Hematopoietic multipotent progenitor cell treated with erythropoietin and hydrocortisone succinate and interleukin-3 and kit ligand, for 15 days (in vitro differentiated cells): ENCODE measurements around the gene LBX1.

Source experiments
- DNase-seq: peaks from one replicate; pipeline ENCODE4 v3.0.0-alpha.2; 2015; ENCODE audit warnings: low spot score

The LBX1 gene

DNA sequence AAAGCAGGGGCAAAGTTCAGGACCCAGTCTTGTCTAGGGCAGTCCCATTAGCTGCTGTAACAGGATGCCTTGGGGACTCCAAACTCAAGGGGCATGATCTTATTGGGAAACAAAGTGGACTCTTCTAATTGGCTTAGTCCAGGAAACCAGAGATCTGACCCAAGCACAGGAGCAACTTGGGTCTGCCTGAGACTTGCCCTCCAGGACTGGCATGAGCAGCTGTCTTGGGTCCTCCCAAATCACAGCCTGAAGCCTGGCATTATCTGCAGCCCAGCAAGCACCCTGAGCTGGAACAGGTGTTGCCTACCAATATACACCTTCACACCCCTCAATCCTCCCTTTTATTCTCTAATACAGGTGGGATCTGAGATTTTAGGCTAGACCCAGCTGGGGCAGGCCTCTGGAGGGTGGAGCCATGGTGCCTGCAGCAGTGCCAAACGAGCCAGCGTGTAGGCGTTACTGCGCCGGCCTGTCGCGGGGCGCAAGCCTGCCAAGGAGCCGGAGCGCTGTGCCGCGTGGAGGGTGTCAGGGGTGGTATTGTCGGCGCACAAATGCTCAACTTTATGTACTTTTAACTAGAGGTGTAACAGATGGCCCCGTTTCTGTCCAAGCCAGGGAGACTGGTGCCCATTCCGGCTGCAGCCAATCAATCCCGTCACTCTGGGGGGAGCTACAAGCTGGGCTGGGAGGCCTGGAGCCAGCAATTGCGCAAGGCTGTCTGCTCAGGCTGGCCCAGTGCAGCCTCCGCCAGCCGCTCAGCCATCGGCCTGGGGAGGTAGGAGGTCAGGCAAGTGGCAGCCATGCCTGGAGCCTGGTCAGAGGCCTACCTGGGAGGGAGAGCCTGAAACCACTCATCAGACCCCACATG is 12.8 kb upstream of the LBX1 start:
- no peak for DNase-seq

DNA sequence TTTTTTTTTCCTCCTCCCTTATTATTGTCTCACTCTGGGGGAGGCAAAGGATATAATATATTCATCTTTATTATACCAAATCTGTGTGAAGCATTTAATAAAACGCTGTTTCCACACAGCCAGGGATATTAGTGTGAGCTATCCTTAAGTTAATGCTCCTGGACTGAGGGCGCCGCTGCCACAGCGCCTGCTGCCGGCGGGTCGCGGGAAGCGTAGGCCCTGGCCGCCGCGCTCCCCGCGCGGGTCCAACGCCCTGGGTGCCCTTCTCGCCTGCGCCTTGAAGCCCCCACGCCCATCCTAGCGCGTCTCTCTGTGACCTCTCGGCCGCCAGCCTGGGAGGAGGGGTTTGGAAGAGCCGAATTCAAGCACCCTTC is 9.5 kb upstream of the LBX1 start:
- DNase-seq = no peak

DNA sequence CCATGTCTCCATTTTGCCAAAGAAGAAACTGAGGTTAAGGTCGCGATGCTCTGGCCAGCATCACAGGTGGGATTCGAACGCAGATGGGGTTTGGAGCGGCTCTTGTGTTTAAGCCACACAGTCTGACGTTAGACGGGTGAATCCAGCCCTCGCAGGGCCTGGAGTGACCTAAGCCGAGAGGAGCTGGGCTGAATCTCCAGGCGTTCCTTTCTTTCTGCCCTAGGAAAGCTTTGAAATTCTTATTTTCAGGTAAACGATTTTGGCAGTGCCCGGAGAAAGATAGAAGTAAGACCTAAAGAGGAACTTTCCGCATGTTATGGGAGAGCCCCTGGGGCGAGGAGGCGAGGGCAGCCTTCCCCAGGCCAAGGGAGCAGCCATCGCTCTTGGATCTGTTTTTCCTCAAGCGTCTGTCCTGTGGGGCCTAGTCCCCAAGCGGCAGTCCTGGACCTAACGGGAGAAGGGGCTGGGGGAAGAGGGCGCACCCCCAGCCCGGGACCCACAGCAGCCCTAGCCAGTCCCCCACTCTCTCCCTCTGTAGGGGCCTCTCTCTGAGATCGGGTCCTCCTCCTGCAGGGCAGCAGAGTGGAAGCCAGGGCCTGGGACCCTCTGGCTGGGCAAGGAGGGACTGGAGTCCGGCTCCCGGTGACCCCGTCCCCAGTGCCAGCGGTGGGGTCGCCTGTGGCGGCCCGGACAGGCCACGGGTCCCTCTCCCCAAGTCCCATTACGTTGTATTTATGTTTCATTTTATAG is 8.9 kb upstream of the LBX1 start:
- no peak for DNase-seq

DNA sequence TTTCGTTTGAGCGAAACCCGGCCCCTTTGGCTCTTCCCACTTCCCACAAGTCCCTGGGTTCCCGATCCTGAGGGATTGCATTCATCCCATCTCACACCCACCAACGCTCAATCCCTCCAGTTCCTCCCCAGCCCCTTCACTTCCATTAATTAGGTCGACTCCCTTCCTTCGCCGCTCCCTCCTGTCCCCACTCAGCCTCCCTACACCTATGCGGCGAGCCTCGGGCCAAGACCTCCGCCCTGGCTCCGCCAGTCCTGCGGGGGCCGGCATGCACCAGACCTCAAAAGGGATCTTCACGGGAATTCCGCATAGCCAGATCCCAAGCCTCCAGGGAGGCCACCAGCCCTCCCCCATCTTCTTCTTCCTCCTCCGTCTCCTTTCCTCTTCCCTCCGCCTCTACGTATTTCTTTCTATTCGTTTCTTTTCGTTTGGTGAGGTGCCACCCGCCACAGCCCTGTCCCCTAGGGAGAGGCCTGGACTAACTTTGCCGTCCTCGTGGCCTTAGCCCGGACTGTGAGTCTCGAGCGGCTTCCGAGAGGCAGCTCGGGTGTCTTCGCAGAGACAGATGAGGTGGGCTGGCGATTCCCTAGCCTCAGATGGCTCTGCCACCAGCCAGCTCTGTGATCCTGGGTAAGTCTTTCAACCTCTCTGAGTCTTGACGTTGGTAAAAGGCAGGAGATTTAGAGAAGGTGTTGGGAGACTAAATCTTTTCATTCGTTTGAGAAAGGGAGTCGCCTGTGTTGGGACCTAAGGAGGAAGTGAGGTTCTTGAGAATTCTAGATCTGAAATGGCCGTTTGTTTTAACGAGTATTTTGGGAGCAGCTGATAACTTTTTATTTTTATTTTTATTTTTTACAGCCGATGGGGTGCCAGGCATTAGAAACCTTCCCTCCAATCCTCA is 8.1 kb upstream of the LBX1 start:
- no peak for DNase-seq

DNA sequence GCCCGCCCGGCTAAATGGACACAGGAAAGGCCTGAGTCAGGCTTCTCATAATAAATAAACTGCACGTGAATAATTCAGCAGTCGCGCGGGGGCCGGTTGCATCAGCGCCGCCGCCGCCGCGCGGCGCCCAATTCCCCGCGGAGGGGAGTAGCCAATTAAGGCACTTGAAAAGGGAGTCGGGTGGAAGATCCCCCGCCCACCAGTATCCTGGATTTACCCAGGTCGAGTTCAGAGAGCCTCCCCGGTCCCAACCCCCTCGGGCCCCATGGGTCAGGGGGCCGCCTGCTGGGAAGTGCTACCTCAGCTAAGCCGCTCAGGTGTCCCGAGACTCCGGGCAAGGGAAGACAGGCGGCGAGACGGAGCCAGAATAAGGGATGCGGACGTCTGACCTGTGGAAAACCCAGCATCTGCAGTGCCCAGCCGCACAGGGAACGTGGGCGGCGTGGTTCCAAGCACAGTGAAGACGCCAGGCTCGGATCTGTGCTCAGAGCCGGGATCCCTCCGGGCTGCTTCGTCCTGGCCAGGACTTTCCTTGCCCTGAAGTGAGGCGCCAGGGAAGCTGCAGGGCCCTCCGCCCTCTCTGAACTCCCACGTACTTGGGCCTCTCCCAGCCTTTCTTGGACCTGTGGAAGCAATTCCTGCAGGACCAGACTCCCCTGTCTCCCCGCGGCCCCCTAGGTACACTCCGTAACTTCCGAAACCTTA is 7.3 kb upstream of the LBX1 start:
- no peak for DNase-seq

DNA sequence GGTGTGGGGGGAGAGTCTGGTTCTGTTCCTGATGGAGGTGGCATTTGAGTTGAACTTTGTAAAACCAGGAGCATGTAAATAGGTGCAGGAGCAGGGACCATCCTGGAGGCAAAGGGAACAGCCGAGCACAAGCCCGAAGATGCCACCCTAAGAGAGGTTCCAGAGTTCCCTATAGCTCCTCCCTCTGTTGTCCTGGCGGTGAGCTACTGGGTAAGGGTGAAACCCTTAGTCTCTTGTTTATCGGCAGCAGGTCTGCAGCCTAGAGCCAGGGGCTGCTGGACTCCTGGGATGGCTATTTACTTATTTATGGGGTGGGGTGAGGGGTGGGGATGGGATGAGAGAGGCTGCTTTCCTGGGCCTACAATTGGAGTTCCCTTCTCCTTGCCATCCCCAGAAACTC is 6.5 kb upstream of the LBX1 start:
- DNase-seq = no peak

DNA sequence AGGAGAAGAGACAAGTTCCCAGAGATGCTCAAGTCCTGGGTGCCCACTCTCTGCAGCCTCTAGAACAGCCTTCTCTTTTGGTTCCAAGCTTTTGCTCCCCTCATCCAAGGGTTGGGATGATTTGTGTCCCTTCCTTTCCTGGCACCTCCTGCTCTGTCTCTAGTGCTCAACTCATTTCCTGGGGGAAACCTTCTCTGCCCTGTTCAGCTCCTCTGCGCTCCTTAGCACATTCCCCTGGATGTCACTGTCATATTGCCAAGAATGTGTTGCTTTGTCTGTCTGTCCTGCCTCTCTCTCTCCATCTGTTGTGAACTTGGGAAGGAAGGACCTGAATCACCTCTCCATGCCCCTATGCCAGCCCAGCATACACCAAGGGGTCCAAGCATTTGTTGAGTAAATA is 5.1 kb upstream of the LBX1 start:
- DNase-seq = no peak

DNA sequence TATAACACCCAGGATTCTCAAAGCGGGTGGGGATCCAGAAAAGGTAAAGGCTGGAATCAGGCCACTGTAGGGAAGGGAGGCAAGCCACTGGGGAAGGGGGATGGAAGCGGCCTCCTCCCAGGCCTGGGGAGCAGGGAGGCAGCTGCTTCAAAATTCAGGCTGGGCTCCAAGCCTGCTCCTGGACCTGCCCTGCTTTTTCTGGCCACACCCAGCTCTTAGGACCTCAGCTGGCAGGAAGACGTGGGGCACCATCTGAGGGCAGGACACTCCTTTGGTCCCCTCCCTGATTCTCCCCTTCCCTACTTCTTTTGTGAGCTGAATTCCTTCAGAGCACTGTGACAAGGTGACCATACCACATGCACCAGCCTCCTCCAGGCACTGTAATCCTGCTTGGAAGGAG is 4.6 kb upstream of the LBX1 start:
- DNase-seq = no peak

DNA sequence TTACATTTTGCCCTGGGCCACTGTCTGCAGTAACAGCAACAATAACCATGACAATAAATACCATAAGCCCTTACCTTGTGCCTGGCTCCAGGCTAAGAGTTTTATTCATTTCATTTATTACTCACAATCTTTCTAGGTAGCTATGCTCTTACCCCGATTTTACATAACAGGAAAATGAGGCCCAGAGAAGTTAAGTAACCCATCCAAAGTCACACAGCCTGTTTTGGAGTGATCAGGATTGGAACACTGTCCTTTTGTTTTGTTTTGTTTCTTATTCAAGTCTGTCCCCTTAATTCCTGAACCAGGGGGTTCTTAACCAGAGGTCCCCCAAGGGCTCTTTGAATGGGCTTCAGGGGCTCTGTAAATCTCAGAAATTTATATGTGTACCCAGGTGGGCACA is 4.2 kb upstream of the LBX1 start:
- DNase-seq = no peak

DNA sequence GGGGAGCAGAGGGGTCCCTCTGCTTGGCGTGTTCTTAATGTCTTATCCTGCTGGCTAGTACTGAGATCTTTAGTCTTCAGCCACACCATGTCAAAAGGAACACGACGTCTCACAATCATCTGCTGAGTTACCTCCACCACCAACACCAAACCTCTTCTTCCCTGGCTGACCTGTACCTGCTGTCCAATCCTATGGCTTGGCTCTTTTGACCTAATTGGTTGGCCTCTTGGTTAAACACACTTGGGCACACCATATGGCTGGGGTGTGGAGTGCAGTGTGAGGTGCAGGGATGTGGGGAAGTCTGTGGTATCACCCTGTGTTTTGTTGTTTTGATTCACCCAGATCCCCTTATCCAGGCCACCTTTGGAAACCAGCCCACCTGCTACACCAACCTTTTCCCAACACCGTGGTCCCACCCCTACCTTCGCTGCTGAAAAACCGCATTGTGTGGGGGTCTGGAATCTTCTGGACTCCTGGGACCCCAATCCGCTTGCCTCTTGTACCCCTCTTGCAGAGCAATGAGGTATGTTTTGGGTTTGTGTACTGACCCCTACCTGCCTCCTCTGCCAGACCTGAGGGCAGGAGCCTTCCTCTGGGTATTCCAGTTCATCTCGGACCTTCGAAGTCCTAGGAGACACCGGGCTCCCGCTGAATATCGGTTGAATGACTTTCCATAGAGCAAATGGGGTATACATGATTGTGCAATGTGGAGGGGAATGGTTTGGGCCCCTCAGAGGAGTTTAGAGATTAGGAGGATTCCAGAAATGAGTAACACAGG is 2.8 kb upstream of the LBX1 start:
- DNase-seq = no peak

DNA sequence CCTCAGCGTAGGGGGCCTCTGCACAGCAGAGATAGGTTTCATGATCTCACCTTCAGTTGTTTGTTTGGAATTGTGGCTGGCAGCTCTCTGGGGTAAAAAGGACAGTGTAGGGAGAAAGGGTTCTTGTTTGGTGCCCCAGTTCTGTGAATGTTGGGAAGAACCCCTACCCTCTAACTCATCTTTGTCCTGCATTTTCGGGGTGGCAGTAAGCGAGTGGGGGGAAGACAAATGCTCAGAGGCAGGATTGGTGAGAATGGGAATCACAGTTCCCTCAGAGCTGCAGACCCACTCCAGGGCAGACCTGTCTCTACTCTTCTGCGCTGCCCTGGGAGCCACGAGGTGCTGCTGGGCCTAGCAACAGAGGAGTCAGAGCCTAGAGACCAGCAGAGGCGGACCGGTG is 1.8 kb upstream of the LBX1 start:
- no peak for DNase-seq

DNA sequence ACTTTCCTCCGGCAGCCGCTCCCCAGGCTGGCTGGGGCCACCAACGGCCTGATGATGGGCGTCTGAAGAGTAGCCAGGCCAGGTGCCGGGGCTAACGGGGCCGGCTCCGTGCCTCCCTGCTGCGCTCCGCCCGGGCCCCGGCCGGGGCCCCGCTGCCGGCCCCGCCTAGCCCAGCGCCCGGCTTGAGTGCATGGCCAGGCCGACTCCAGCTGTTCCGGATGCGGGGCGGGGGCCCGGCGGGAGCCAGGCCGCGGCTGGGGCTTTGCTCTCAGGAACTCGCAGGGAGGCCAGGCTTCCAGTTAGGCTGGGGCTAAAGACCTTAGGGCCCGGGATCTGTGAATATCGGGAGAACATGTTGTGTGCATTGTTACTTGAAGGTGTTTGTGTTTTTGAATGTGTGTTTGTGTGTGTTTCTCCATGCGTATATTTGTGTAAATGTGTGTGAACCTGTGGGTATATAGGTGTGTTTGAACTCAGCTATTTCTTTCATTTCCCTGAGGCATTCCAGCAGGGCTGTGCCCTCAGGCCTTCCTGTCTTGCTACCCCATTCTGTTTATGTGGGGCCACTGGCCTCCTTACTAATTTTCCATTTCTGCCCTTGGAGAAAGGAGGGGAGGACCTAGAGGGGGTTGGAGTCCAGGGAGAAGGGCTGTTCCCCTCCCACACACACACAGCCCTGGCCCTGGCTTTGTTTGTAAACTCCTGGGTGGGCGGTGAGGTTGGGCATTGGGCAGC is 1.1 kb upstream of the LBX1 start:
- DNase-seq = no peak

DNA sequence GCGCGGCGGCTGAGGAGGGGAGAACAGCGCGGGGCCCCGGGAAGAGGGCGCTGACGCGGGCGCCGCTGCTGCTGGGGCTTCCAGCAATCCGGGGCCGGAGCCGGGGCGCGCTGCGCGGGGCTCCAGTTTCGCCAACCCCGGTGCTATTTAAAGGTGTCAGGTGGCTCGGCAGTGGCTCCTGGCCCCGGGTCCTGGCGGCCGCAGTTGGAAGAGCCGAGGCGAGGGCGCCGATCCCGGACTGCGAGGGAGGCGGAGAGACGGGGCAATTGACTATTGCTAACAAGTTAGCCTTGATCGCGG is 347 bp downstream of the LBX1 start:
- DNase-seq = no peak

DNA sequence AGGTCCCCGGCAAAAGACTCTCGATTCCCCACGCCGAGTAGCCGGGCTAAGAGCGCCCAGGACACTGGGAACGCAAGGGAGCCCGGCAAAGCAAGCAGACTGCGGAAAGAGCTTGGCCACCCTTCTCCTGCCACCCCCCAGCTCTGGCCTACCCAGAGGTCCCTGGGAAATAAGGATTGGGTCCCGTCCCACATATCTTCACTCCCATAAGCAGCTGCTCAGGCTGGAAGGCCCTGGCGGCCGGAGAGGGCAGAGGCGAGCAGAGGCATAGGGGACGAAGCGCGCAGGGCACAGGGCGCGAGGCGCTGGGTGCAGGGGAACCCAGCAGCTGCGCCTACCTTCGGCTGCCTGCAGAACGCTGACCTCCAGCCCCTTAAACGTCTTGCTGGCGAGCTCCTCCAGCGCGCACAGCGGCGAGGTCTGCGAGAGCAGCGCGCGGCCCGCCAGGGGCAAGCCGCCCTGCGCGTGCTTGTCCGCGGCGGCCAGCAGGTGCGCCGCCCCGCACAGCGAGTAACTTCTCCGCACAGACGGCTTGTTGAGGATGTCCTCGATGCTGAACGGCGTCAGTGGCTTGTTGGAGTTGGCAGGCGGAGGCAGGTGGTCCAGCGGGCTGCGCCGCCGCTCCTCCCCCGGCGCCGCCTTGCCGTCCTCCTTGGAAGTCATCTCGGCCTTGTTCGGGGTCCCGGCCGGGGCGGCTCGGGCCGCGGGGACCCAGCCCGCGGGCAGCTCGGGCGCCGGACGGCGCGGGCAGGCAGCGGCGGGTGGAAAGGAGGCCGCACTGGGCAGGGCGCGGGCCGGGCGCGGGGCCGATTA is 904 bp downstream of the LBX1 start:
- DNase-seq = no peak

DNA sequence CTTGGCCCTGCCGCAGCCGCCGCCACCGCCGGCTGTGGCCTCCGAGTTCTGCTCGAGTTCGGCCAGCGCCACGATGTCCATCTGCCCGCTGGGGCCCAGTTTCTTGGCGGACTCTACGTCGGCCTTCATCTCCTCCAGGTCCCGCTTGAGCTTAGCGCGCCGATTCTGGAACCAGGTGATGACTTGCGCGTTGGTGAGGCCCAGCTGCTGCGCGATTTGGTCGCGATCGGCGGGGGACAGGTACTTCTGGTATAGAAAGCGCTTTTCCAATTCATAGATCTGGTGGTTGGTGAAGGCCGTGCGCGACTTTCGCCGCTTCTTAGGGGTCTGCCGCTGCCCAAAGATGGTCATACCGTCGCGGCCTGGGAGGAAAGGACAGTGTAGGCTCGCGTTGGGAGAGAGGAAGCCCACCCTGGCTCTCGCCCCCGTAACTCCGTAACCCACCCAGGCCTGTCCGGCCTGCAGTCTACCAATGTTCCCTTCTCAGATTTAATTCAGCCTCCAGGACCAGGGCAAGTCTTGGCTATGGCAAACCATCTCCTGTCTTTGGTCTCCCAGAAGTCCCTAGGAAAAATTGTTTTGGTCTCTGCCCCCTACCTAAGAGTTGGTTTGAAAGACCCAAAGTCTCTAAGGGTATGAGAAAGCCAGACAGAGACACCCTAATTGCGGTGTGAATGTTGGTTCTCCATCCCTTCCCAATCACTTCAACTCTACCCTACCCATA is 1.7 kb downstream of the LBX1 start:
- DNase-seq = no peak

DNA sequence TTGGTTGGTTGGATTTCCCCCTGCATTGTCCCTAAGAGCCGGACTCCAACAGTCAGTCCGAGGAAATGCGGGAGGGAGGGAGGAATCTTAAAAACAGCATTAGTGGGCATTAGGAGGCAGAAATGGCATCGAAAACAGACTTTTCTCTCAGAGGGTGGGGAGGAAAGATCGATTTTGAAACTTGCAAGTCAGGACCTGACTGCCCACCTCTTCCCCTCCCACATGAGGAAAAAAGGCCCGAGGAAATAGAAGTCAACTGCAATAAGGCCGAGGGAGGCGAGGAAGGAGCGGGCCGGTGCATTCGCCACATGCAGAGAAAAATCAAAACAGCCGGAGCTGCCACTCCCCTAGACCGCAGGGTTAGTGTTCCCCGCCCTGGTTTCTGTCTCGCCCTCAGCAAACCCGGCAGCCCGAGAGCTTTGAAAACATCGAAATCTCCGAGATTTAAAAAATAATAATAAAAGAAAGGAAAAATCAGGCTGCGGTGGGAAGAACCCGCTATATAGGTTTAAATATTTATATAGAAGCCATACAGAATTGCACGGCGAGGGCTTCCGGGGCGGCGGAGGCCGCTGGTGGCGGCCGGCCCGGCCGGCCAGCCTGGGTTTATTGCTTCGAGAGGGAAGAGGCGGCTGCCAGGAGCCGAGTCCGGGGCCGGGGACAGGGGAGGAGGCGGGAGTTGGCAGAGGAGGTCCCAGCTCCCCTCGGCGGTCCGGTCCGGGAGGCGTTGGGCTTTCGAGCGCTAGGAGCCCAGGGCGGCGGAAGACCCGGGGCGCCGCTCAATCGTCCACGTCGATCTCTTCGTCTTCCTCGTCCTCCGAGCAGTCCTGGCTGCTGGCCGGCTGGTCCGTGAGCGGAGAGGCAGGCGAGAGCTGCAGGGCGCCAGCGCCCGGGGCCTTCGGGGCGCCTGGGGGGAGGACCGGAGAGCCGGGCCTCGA is 2.5 kb downstream of the LBX1 start:
- DNase-seq = no peak

DNA sequence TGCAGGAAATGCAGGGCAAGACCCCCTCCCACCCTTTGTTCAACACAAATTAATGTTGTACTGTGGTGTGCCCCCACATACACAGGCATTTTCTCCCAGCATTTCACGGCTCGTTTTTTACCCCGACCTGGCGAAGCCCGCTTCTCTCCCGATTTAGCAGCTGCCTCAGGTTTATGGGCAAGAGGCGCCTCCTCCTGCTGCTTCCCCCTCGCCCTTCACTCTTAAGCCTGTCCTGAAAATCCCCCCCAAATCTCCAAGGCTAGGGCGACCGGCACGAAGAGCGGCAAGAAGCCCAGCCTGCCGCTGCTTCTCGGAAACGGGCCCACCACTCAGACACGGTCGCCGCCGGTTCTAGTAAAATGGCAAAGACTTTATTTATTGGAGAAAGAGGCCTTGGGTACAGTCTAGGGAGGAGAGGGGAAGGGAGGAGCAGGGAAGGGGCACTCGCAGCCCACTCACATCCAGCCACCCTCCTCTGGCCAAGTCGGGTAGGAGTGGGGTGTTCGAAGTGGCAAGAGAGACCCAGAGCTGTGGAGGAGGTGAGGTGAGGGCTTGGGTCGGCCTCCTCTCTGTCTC is 3.3 kb downstream of the LBX1 start:
- no peak for DNase-seq
